CD4-positive, alpha-beta T cell (primary cell): ENCODE data around the gene VLDLR. TPM values are rescaled to one million over a fixed set of nuclear protein-coding genes. Genes with fewer than 3 reads are reported as not detected.

ENCODE experiments used
- ATAC-seq: fragments of 200-7000 bp; cut with Tn5 transposase; one replicate; pipeline ENCODE4 v1.10.0; 2022; ENCODE audit warnings: mild to moderate bottlenecking; ENCODE audit not compliant: poor library complexity
- CTCF ChIA-PET: fragments of 350-600 bp; sonication (Branson Sonifier 250); formaldehyde crosslinking; loops from one replicate; lab custom pipeline; 2021; ENCODE audit warnings: antibody characterized with exemption, inconsistent platforms; lab: Charles Lee
- POLR2A ChIA-PET: fragments of 350-600 bp; sonication (Branson Sonifier 250); formaldehyde crosslinking; loops from one replicate; lab custom pipeline; 2021; ENCODE audit warnings: antibody characterized with exemption, inconsistent platforms; lab: Charles Lee
- DNase-seq, 14 experiments: peaks; one replicate each; pipeline ENCODE4 v3.0.0-alpha.2; 2013 to 2020; ENCODE audit warnings: mixed read lengths in 2 of 14
- H3K27ac ChIP-seq, 2 donors: one replicate each; pipeline versions ENCODE4 v1.5.1 to v1.7.0; 2013; ENCODE audit warnings: low read length in 2 of 2, low read depth in 1 of 2, mild to moderate bottlenecking in 1 of 2
- H3K27me3 ChIP-seq, 2 experiments: 1 replicate in 1 of 2; 2 replicates in 1 of 2; pipeline versions ENCODE4 v1.6.1 to v1.7.0; 2013; ENCODE audit warnings: low read length in 2 of 2, control low read depth in 1 of 2, mild to moderate bottlenecking in 1 of 2, moderate library complexity in 1 of 2; ENCODE audit not compliant: insufficient read depth in 2 of 2, control insufficient read depth in 1 of 2
- H3K36me3 ChIP-seq: one replicate; pipeline ENCODE4 v1.6.1; 2013; ENCODE audit warnings: low read length, control low read depth; ENCODE audit not compliant: insufficient read depth
- H3K4me1 ChIP-seq: one replicate; pipeline ENCODE4 v1.6.1; 2013; ENCODE audit warnings: low read length, control low read depth; ENCODE audit not compliant: insufficient read depth
- H3K4me3 ChIP-seq: one replicate; pipeline ENCODE4 v1.5.1; 2013; ENCODE audit warnings: mild to moderate bottlenecking, low read length, moderate library complexity
- H3K9me3 ChIP-seq, 2 experiments: 1 replicate in 1 of 2; 2 replicates in 1 of 2; pipeline versions ENCODE4 v1.6.1 to v1.7.0; 2013; ENCODE audit warnings: low read length in 2 of 2, mild to moderate bottlenecking in 2 of 2, control low read depth in 1 of 2, moderate library complexity in 1 of 2; ENCODE audit not compliant: control insufficient read depth in 1 of 2, insufficient read depth in 1 of 2
- H3K27ac Mint-ChIP-seq: one replicate; pipeline ENCODE4 v1.8.0; 2020; ENCODE audit warnings: mixed read lengths
- H3K27me3 Mint-ChIP-seq: one replicate; pipeline ENCODE4 v1.8.0; 2021; ENCODE audit warnings: mixed read lengths
- H3K36me3 Mint-ChIP-seq: one replicate; pipeline ENCODE4 v1.8.0; 2021; ENCODE audit warnings: low read depth, mixed read lengths
- H3K4me1 Mint-ChIP-seq: one replicate; pipeline ENCODE4 v1.8.0; 2021; ENCODE audit warnings: low read depth, mixed read lengths
- H3K4me3 Mint-ChIP-seq: one replicate; pipeline ENCODE4 v1.8.0; 2020; ENCODE audit warnings: mild to moderate bottlenecking, mixed read lengths
- H3K9me3 Mint-ChIP-seq: one replicate; pipeline ENCODE4 v1.8.0; 2020; ENCODE audit warnings: mixed read lengths
- intact Hi-C, 2 experiments: fragments of 100-400 bp; cut with DNase I in 1 of 2; cut with micrococcal nuclease in 1 of 2; formaldehyde crosslinking; loops; one replicate each; pipeline versions ENCODE4 v1.15.1 to v1.9.0; 2023 to 2025; cut with DNase I, micrococcal nuclease
- total RNA-seq, 174 experiments: library from RNA in 2 of 174; stranded (reverse) in 2 of 174; gene quantifications; one replicate each; pipeline ENCODE4 v1.2.3 and lab custom pipeline; 2021 to 2026
- TF ChIP-seq, protein P1 (sequence below): fragments of 200-600 bp; IDR thresholded peaks from one replicate; pipeline ENCODE4 v1.8.0; 2022; ENCODE audit warnings: antibody characterized with exemption, mild to moderate bottlenecking

Gene VLDLR
- total RNA-seq, 2 experiments from 2014 or later = 0.08 TPM; not detected in 1

GRCh38 chr9:2603621-2604020 is 18.0 kb upstream of the VLDLR start:
- no peak for ATAC-seq
- TF ChIP-seq, protein P1, sequence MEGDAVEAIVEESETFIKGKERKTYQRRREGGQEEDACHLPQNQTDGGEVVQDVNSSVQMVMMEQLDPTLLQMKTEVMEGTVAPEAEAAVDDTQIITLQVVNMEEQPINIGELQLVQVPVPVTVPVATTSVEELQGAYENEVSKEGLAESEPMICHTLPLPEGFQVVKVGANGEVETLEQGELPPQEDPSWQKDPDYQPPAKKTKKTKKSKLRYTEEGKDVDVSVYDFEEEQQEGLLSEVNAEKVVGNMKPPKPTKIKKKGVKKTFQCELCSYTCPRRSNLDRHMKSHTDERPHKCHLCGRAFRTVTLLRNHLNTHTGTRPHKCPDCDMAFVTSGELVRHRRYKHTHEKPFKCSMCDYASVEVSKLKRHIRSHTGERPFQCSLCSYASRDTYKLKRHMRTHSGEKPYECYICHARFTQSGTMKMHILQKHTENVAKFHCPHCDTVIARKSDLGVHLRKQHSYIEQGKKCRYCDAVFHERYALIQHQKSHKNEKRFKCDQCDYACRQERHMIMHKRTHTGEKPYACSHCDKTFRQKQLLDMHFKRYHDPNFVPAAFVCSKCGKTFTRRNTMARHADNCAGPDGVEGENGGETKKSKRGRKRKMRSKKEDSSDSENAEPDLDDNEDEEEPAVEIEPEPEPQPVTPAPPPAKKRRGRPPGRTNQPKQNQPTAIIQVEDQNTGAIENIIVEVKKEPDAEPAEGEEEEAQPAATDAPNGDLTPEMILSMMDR = no peak
- POLR2A ChIA-PET = no interaction called here
- H3K36me3 Mint-ChIP-seq = no peaks in the 10 kb centered on the region
- no peak overlapping the region for H3K27ac ChIP-seq
- intact Hi-C loops = no loop called here
- no peaks in the 10 kb centered on the region for H3K9me3 Mint-ChIP-seq
- DNase-seq = no peak
- H3K36me3 ChIP-seq = no peaks in the 10 kb centered on the region
- H3K4me3 ChIP-seq = no peak overlapping the region
- no peaks in the 10 kb centered on the region for H3K4me1 ChIP-seq
- H3K4me3 Mint-ChIP-seq = no peak overlapping the region
- CTCF ChIA-PET = no interaction called here
- no peaks in the 10 kb centered on the region for H3K4me1 Mint-ChIP-seq
- peaks cover 18% of the 10 kb centered on the region for H3K27me3 Mint-ChIP-seq
- H3K27ac Mint-ChIP-seq = no peak overlapping the region
- peaks cover 0 to 4% of the 10 kb centered on the region in 2 experiments for H3K27me3 ChIP-seq
- no peaks in the 10 kb centered on the region for H3K9me3 ChIP-seq

- Mint-ChIP-seq H3K9me3 (no peaks in the 10 kb centered on the region), H3K4me1 (no peaks in the 10 kb centered on the region), H3K36me3 (no peaks in the 10 kb centered on the region), H3K27me3 (peaks cover 14% of the 10 kb centered on the region), H3K27ac (no peak overlapping the region), H3K4me3 (no peak overlapping the region)
- Histone ChIP-seq H3K27me3 (peaks cover 0 to 4% of the 10 kb centered on the region in 2 experiments), H3K9me3 (no peaks in the 10 kb centered on the region), H3K4me3 (no peak overlapping the region), H3K27ac (no peak overlapping the region), H3K36me3 (no peaks in the 10 kb centered on the region), H3K4me1 (no peaks in the 10 kb centered on the region)
- intact Hi-C loops = no loop called here
- DNase-seq = no peak
- CTCF ChIA-PET = no interaction called here
- no peak for ATAC-seq
- TF ChIP-seq, protein P1 = no peak
- POLR2A ChIA-PET = no interaction called here
These were observed 16.3 kb upstream of the VLDLR start for GRCh38 chr9:2605246-2605645.

DNA sequence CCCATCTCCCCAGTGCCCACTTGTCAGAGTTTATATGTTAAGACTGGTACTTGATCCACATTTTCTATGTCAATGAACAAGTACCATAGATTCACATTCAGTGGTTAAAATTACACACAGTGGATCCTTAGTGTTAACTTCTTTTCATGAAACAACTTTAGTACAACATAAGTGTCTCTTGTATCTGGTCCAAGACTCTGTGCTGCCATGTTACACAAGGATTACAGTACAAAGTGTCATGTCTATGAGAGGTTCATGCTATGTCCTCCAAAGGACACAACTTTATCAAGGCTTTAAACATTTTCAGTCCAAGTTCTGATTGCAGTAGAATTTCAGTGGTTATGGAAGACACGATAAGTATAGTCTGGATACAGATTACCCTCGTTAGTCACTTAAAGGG is 13.3 kb upstream of the VLDLR start:
- no peak overlapping the region for H3K4me3 ChIP-seq
- Mint-ChIP-seq H3K4me1 (no peaks in the 10 kb centered on the region), H3K27ac (no peak overlapping the region), H3K36me3 (no peaks in the 10 kb centered on the region), H3K4me3 (no peak overlapping the region), H3K27me3 (peaks cover 19% of the 10 kb centered on the region), H3K9me3 (no peaks in the 10 kb centered on the region)
- no peak overlapping the region for H3K27ac ChIP-seq
- TF ChIP-seq, protein P1 = no peak
- H3K4me1 ChIP-seq = no peaks in the 10 kb centered on the region
- H3K27me3 ChIP-seq = peaks cover 0 to 4% of the 10 kb centered on the region in 2 experiments
- intact Hi-C loops = no loop called here
- CTCF ChIA-PET = no interaction called here
- no peak for DNase-seq
- no peaks in the 10 kb centered on the region for H3K9me3 ChIP-seq
- no peak for ATAC-seq
- POLR2A ChIA-PET = no interaction called here
- no peaks in the 10 kb centered on the region for H3K36me3 ChIP-seq
